Measurements from ENCODE around the gene QKI. TPM values are rescaled to one million over a fixed set of nuclear protein-coding genes. Genes with fewer than 3 reads are reported as not detected.
A peak's percentile ranks its signal among the peaks of the same experiment; 100 is the strongest.

The QKI gene
- total and polyA plus RNA-seq, 2 experiments from 2014 or later, result 38.0 to 92.5 TPM

- Histone ChIP-seq H4K20me1 (ENCODE audit: insufficient read depth, poor library complexity, severe bottlenecking) (no peaks in the 10 kb centered on the region), H3K27ac (no peak overlapping the region), H3K4me1 (ENCODE audit: insufficient read depth) (no peaks in the 10 kb centered on the region), H3K27me3 (no peaks in the 10 kb centered on the region), H3K4me2 (no peak overlapping the region), H3K9me3 (ENCODE audit: low read depth) (no peaks in the 10 kb centered on the region), H3K36me3 (replicated peaks; ENCODE audit: insufficient read depth, low read depth) (no peaks in the 10 kb centered on the region), H3K9me2 (replicated peaks; ENCODE audit: insufficient read depth) (no peaks in the 10 kb centered on the region), H3K4me3 (no peak overlapping the region), H3K79me2 (no peaks in the 10 kb centered on the region), H2AFZ (no peak overlapping the region)
- peak; percentile 55 for DNase-seq (ENCODE audit: low spot score)
- WGBS (ENCODE audit: low lambda C conversion rate, missing lambda C conversion rate), result 60% methylated on average over 2 of the region's 2 CpGs
- TF ChIP-seq EZH2phosphoT487 (IDR thresholded peaks at IDR 0.05; ENCODE audit: low read depth, severe bottlenecking, unreplicated experiment), result no peak
- no peak for TF ChIP-seq CTCF (IDR thresholded peaks at IDR 0.05; ENCODE audit: poor library complexity)
- TF ChIP-seq EZH2 (IDR thresholded peaks at IDR 0.05; ENCODE audit: borderline replicate concordance), result no peak
Measured at GRCh38 chr6:163392533-163392932, 22.0 kb upstream of the QKI start.

GRCh38 chr6:163393923-163394322 is 20.6 kb upstream of the QKI start:
- Histone ChIP-seq H3K79me2 (no peaks in the 10 kb centered on the region), H3K4me2 (no peak overlapping the region), H3K36me3 (replicated peaks; ENCODE audit: insufficient read depth, low read depth) (no peaks in the 10 kb centered on the region), H3K27me3 (no peaks in the 10 kb centered on the region), H3K4me3 (no peak overlapping the region), H2AFZ (no peak overlapping the region), H3K9me2 (replicated peaks; ENCODE audit: insufficient read depth) (no peaks in the 10 kb centered on the region), H3K4me1 (ENCODE audit: insufficient read depth) (no peaks in the 10 kb centered on the region), H3K9me3 (ENCODE audit: low read depth) (no peaks in the 10 kb centered on the region), H3K27ac (no peak overlapping the region), H4K20me1 (ENCODE audit: insufficient read depth, poor library complexity, severe bottlenecking) (no peaks in the 10 kb centered on the region)
- no peak for TF ChIP-seq EZH2 (IDR thresholded peaks at IDR 0.05; ENCODE audit: borderline replicate concordance)
- no peak for TF ChIP-seq CTCF (IDR thresholded peaks at IDR 0.05; ENCODE audit: poor library complexity)
- no peak for TF ChIP-seq EZH2phosphoT487 (IDR thresholded peaks at IDR 0.05; ENCODE audit: low read depth, severe bottlenecking, unreplicated experiment)
- WGBS (ENCODE audit: low lambda C conversion rate, missing lambda C conversion rate), result 92% methylated on average over 5 of the region's 5 CpGs
- DNase-seq (ENCODE audit: low spot score), result no peak

GRCh38 chr6:163394659-163395058 is 19.9 kb upstream of the QKI start:
- Histone ChIP-seq H4K20me1 (ENCODE audit: insufficient read depth, poor library complexity, severe bottlenecking) (no peaks in the 10 kb centered on the region), H3K79me2 (no peaks in the 10 kb centered on the region), H3K27ac (no peak overlapping the region), H3K4me1 (ENCODE audit: insufficient read depth) (no peaks in the 10 kb centered on the region), H2AFZ (no peak overlapping the region), H3K4me2 (no peak overlapping the region), H3K36me3 (replicated peaks; ENCODE audit: insufficient read depth, low read depth) (no peaks in the 10 kb centered on the region), H3K27me3 (no peaks in the 10 kb centered on the region), H3K4me3 (no peak overlapping the region), H3K9me3 (ENCODE audit: low read depth) (no peaks in the 10 kb centered on the region), H3K9me2 (replicated peaks; ENCODE audit: insufficient read depth) (no peaks in the 10 kb centered on the region)
- TF ChIP-seq EZH2phosphoT487 (IDR thresholded peaks at IDR 0.05; ENCODE audit: low read depth, severe bottlenecking, unreplicated experiment) (no peak), CTCF (IDR thresholded peaks at IDR 0.05; ENCODE audit: poor library complexity) (no peak), EZH2 (IDR thresholded peaks at IDR 0.05; ENCODE audit: borderline replicate concordance) (no peak)
- WGBS (ENCODE audit: low lambda C conversion rate, missing lambda C conversion rate), result 94% methylated on average over 4 of the region's 4 CpGs
- no peak for DNase-seq (ENCODE audit: low spot score)

Measured in hepatocyte (in vitro differentiated cells).